ENCODE measurements around the gene ATF4. TPM values are rescaled to one million over a fixed set of nuclear protein-coding genes. Genes with fewer than 3 reads are reported as not detected.
"Not testable (repeated sequence)": the region's sequence is repeated elsewhere in the genome, so short reads cannot be mapped to it uniquely, and the experiment has no call there.

Gene ATF4
- total and polyA plus RNA-seq, 4 donors, result 179 to 882 (median 410) TPM

DNA sequence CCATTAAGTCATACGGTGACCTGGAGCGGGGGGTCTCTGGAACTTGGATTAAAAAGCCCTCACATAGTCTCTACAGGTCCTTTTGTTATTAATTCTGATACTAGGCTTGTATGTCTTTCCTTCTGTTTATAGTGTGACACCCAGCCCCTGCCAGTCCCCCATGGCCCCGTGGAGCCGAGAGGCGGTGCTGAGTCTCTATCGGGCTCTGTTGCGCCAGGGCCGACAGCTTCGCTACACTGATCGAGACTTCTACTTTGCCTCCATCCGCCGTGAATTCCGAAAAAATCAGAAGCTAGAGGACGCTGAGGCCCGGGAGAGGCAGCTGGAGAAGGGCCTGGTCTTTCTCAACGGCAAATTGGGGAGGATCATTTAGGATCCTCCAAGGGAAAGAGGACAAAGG lies 16.3 kb upstream of the ATF4 start:
- H3K9me3 ChIP-seq (ENCODE audit: control insufficient read depth in 4 of 4, insufficient read depth in 3 of 4, low read length in 3 of 4), result no peaks in the 10 kb centered on the region
- H3K4me1 ChIP-seq (ENCODE audit: control insufficient read depth in 5 of 5, insufficient read depth in 5 of 5, low read length in 5 of 5), result peaks cover 2 to 27% (median 18%) of the 10 kb centered on the region in 5 donors
- no peak overlapping the region for H3K27ac ChIP-seq (ENCODE audit: low read depth in 1 of 2, low read length in 1 of 2)
- no peak overlapping the region for H3K9ac ChIP-seq (ENCODE audit: insufficient read depth in 1 of 2, low read length in 2 of 2)
- TF ChIP-seq, protein P1, sequence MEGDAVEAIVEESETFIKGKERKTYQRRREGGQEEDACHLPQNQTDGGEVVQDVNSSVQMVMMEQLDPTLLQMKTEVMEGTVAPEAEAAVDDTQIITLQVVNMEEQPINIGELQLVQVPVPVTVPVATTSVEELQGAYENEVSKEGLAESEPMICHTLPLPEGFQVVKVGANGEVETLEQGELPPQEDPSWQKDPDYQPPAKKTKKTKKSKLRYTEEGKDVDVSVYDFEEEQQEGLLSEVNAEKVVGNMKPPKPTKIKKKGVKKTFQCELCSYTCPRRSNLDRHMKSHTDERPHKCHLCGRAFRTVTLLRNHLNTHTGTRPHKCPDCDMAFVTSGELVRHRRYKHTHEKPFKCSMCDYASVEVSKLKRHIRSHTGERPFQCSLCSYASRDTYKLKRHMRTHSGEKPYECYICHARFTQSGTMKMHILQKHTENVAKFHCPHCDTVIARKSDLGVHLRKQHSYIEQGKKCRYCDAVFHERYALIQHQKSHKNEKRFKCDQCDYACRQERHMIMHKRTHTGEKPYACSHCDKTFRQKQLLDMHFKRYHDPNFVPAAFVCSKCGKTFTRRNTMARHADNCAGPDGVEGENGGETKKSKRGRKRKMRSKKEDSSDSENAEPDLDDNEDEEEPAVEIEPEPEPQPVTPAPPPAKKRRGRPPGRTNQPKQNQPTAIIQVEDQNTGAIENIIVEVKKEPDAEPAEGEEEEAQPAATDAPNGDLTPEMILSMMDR (IDR thresholded peaks at IDR 0.05; ENCODE audit: control extremely low read depth, extremely low read depth), result no peak
- H3K27me3 ChIP-seq (ENCODE audit: control insufficient read depth in 3 of 3, insufficient read depth in 3 of 3, low read length in 2 of 3), result no peaks in the 10 kb centered on the region
- no peak overlapping the region for H3K4me3 ChIP-seq
- ATAC-seq (ENCODE audit: insufficient read depth, low FRiP score), result no peak
- no peak for DNase-seq
- 95 to 96% methylated on average over 16 of the region's 16 CpGs for WGBS, 2 donors
- peaks cover 10 to 30% (median 23%) of the 10 kb centered on the region in 4 donors for H3K36me3 ChIP-seq (ENCODE audit: control insufficient read depth in 4 of 4, insufficient read depth in 4 of 4, low read length in 4 of 4)

GRCh38 chr22:39507021-39507420 lies 13.3 kb upstream of the ATF4 start:
- not testable (repeated sequence) for DNase-seq; ATAC-seq (ENCODE audit: insufficient read depth, low FRiP score)

DNA sequence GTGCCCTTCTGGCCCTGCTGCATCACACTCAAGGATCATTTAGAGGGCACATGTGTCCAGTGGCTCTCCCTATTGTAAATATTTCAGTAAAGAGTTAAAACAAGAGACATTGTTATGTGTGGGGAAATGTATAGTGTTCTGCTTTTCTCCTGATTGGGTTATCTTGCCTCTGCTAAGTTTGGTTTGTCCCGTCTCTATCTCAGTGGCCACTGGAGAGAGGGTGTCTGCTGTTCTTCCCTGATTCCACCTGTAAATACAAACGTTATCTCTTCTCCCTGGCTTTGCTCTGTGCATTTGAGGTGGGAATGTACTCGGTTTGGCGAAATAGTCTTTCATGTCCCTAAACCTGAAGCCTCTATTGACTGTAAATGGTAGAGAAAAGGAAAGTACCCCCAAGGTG lies 12.0 kb upstream of the ATF4 start:
- Histone ChIP-seq H3K36me3 (ENCODE audit: control insufficient read depth in 4 of 4, insufficient read depth in 4 of 4, low read length in 4 of 4) (peaks cover 21 to 56% (median 34%) of the 10 kb centered on the region in 4 donors), H3K27ac (ENCODE audit: low read depth in 1 of 2, low read length in 1 of 2) (no peak overlapping the region), H3K27me3 (ENCODE audit: control insufficient read depth in 3 of 3, insufficient read depth in 3 of 3, low read length in 2 of 3) (no peaks in the 10 kb centered on the region), H3K4me3 (no peak overlapping the region), H3K9me3 (ENCODE audit: control insufficient read depth in 4 of 4, insufficient read depth in 3 of 4, low read length in 3 of 4) (no peaks in the 10 kb centered on the region), H3K4me1 (ENCODE audit: control insufficient read depth in 5 of 5, insufficient read depth in 5 of 5, low read length in 5 of 5) (peaks cover 0 to 6% (median 4%) of the 10 kb centered on the region in 5 donors), H3K9ac (ENCODE audit: insufficient read depth in 1 of 2, low read length in 2 of 2) (no peak overlapping the region)
- ATAC-seq (ENCODE audit: insufficient read depth, low FRiP score) (no peak), DNase-seq (no peak)
- TF ChIP-seq, protein P1 (IDR thresholded peaks at IDR 0.05; ENCODE audit: control extremely low read depth, extremely low read depth), result no peak
- 80 to 87% methylated on average over 4 of the region's 4 CpGs for WGBS, 2 donors

More at GRCh38 chr22:39507021-39507420, 13.3 kb upstream of the ATF4 start:
- not testable (repeated sequence) for H3K9me3 ChIP-seq (ENCODE audit: control insufficient read depth in 4 of 4, insufficient read depth in 3 of 4, low read length in 3 of 4); H3K27me3 ChIP-seq (ENCODE audit: control insufficient read depth in 3 of 3, insufficient read depth in 3 of 3, low read length in 2 of 3); H3K4me3 ChIP-seq; H3K27ac ChIP-seq (ENCODE audit: low read depth in 1 of 2, low read length in 1 of 2); H3K9ac ChIP-seq (ENCODE audit: insufficient read depth in 1 of 2, low read length in 2 of 2)
- H3K4me1 ChIP-seq (ENCODE audit: control insufficient read depth in 5 of 5, insufficient read depth in 5 of 5, low read length in 5 of 5), result peaks cover 0 to 11% (median 10%) of the 10 kb centered on the region in 5 donors
- peaks cover 21 to 48% (median 31%) of the 10 kb centered on the region in 4 donors for H3K36me3 ChIP-seq (ENCODE audit: control insufficient read depth in 4 of 4, insufficient read depth in 4 of 4, low read length in 4 of 4)
- WGBS, 2 donors, result 83 to 88% methylated on average over 10 of the region's 10 CpGs

DNA sequence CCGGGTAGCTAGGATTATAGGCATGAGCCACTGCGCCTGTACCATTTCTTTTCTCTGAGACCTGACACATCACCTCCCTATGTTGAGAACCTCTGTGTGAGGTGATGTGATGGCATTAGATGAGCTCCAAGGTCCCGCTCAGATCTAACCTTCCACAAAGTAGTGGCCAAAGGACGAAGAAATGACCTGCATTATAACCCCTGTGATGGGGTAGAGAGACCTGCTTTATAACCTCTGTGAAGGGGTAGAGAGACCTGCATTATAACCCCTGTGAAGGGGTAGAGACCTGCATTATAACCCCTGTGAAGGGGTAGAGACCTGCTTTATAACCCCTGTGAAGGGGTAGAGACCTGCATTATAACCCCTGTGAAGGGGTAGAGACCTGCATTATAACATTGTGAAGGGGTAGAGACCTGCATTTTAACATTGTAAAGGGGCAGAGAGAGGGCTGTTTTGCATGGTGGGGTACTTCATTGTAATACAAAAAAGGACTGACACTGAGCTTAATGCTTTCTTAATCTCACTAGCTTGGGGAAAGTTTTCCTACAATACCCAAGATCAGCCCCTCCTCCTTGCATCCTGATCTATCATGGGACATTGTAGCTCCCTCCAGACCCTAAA lies 9.7 kb upstream of the ATF4 start:
- Histone ChIP-seq H3K9me3 (ENCODE audit: control insufficient read depth in 4 of 4, insufficient read depth in 3 of 4, low read length in 3 of 4) (no peaks in the 10 kb centered on the region), H3K36me3 (ENCODE audit: control insufficient read depth in 4 of 4, insufficient read depth in 4 of 4, low read length in 4 of 4) (peaks cover 20 to 61% (median 41%) of the 10 kb centered on the region in 4 donors)

More for the DNA sequence above, 9.7 kb upstream of the ATF4 start:
- TF ChIP-seq, protein P1 (IDR thresholded peaks at IDR 0.05; ENCODE audit: control extremely low read depth, extremely low read depth), result no peak
- no peak overlapping the region for H3K4me3 ChIP-seq
- DNase-seq (no peak), ATAC-seq (ENCODE audit: insufficient read depth, low FRiP score) (no peak)
- H3K27me3 ChIP-seq (ENCODE audit: control insufficient read depth in 3 of 3, insufficient read depth in 3 of 3, low read length in 2 of 3), result no peaks in the 10 kb centered on the region
- no peak overlapping the region for H3K9ac ChIP-seq (ENCODE audit: insufficient read depth in 1 of 2, low read length in 2 of 2)
- H3K27ac ChIP-seq (ENCODE audit: low read depth in 1 of 2, low read length in 1 of 2), result no peak overlapping the region
- H3K4me1 ChIP-seq (ENCODE audit: control insufficient read depth in 5 of 5, insufficient read depth in 5 of 5, low read length in 5 of 5), result peaks cover 0 to 3% (median 0%) of the 10 kb centered on the region in 5 donors
- WGBS, 2 donors, result 92 to 99% methylated on average over 4 of the region's 4 CpGs

All from lung (tissue), 12 donors.